CMK (cell line): Measurements from ENCODE around the gene METTL8.
"Not testable (repeated sequence)": the region's sequence is repeated elsewhere in the genome, so short reads cannot be mapped to it uniquely, and the experiment has no call there.

Experiments used
- DNase-seq: peaks from one replicate; pipeline ENCODE4 v3.0.0-alpha.2; 2010; ENCODE audit warnings: low read depth

The METTL8 gene

GRCh38 chr2:171345971-171346722 is 87.6 kb downstream of the METTL8 start:
- no peak for DNase-seq

GRCh38 chr2:171344182-171344581 is 89.6 kb downstream of the METTL8 start:
- no peak for DNase-seq

GRCh38 chr2:171342067-171342413 is 91.8 kb downstream of the METTL8 start:
- DNase-seq: peak; percentile 14

GRCh38 chr2:171341394-171342066 is 92.3 kb downstream of the METTL8 start:
- no peak for DNase-seq

GRCh38 chr2:171334946-171335345 is 98.8 kb downstream of the METTL8 start:
- DNase-seq: no peak

- DNase-seq: no peak
These were observed 99.6 kb downstream of the METTL8 start for GRCh38 chr2:171334171-171334570.

GRCh38 chr2:171330155-171330956 is 103.4 kb downstream of the METTL8 start:
- no peak for DNase-seq

- no peak for DNase-seq
These were observed 106.7 kb downstream of the METTL8 start for GRCh38 chr2:171327043-171327496.

GRCh38 chr2:171325886-171326585 is 107.8 kb downstream of the METTL8 start:
- DNase-seq: no peak

GRCh38 chr2:171323971-171324528 is 109.7 kb downstream of the METTL8 start:
- no peak for DNase-seq

- DNase-seq: no peak
These were observed 110.9 kb downstream of the METTL8 start for GRCh38 chr2:171322928-171323327.

GRCh38 chr2:171320731-171321130 is 113.1 kb downstream of the METTL8 start:
- no peak for DNase-seq

GRCh38 chr2:171320208-171320621 is 113.6 kb downstream of the METTL8 start:
- DNase-seq: no peak

- DNase-seq: no peak
These were observed 114.5 kb downstream of the METTL8 start for GRCh38 chr2:171319164-171319810.

- no peak for DNase-seq
These were observed 115.3 kb downstream of the METTL8 start for GRCh38 chr2:171318463-171318934.

GRCh38 chr2:171317492-171318125 is 116.2 kb downstream of the METTL8 start:
- no peak for DNase-seq

GRCh38 chr2:171316755-171317337 is 116.9 kb downstream of the METTL8 start:
- DNase-seq: no peak

GRCh38 chr2:171316220-171316619 is 117.6 kb downstream of the METTL8 start:
- DNase-seq: no peak

GRCh38 chr2:171315781-171316180 is 118.0 kb downstream of the METTL8 start:
- no peak for DNase-seq

GRCh38 chr2:171312182-171312581 is 121.6 kb downstream of the METTL8 start:
- DNase-seq: not testable (repeated sequence)
